Measurements from ENCODE around the gene LRP8.

Gene LRP8

GRCh38 chr1:53341961-53342707 lies 14.3 kb upstream of the LRP8 start:
- TF ChIP-seq POLR2AphosphoS5 (IDR thresholded peaks at IDR 0.05; ENCODE audit: low read depth, low read length), result no peak
- no peak for TF ChIP-seq REST (IDR thresholded peaks at IDR 0.05; ENCODE audit: insufficient read depth in 1 of 2, low read depth in 2 of 2, low read length in 2 of 2)
- TF ChIP-seq TAF1 (IDR thresholded peaks at IDR 0.05; ENCODE audit: borderline replicate concordance, insufficient read depth, low read length), result no peak
- no peak for TF ChIP-seq SIN3A (IDR thresholded peaks at IDR 0.05; ENCODE audit: borderline replicate concordance, insufficient read depth, low read length)
- no peak for TF ChIP-seq FOXP2 (optimal IDR thresholded peaks at IDR 0.05; ENCODE audit: borderline replicate concordance, extremely low read depth, extremely low read length, insufficient read depth)

- TF ChIP-seq REST (IDR thresholded peaks at IDR 0.05; ENCODE audit: insufficient read depth in 1 of 2, low read depth in 2 of 2, low read length in 2 of 2) (no peak), POLR2AphosphoS5 (IDR thresholded peaks at IDR 0.05; ENCODE audit: low read depth, low read length) (no peak), TAF1 (IDR thresholded peaks at IDR 0.05; ENCODE audit: borderline replicate concordance, insufficient read depth, low read length) (no peak), SIN3A (IDR thresholded peaks at IDR 0.05; ENCODE audit: borderline replicate concordance, insufficient read depth, low read length) (no peak), FOXP2 (optimal IDR thresholded peaks at IDR 0.05; ENCODE audit: borderline replicate concordance, extremely low read depth, extremely low read length, insufficient read depth) (no peak)
These were observed 13.6 kb upstream of the LRP8 start for GRCh38 chr1:53341521-53341895.

GRCh38 chr1:53340660-53341520 lies 13.0 kb upstream of the LRP8 start:
- TF ChIP-seq TAF1 (IDR thresholded peaks at IDR 0.05; ENCODE audit: borderline replicate concordance, insufficient read depth, low read length), result no peak
- no peak for TF ChIP-seq REST (IDR thresholded peaks at IDR 0.05; ENCODE audit: insufficient read depth in 1 of 2, low read depth in 2 of 2, low read length in 2 of 2)
- no peak for TF ChIP-seq FOXP2 (optimal IDR thresholded peaks at IDR 0.05; ENCODE audit: borderline replicate concordance, extremely low read depth, extremely low read length, insufficient read depth)
- no peak for TF ChIP-seq POLR2AphosphoS5 (IDR thresholded peaks at IDR 0.05; ENCODE audit: low read depth, low read length)
- no peak for TF ChIP-seq SIN3A (IDR thresholded peaks at IDR 0.05; ENCODE audit: borderline replicate concordance, insufficient read depth, low read length)

- TF ChIP-seq SIN3A (IDR thresholded peaks at IDR 0.05; ENCODE audit: borderline replicate concordance, insufficient read depth, low read length), result no peak
- no peak for TF ChIP-seq FOXP2 (optimal IDR thresholded peaks at IDR 0.05; ENCODE audit: borderline replicate concordance, extremely low read depth, extremely low read length, insufficient read depth)
- TF ChIP-seq REST (IDR thresholded peaks at IDR 0.05; ENCODE audit: insufficient read depth in 1 of 2, low read depth in 2 of 2, low read length in 2 of 2), result no peak
- no peak for TF ChIP-seq TAF1 (IDR thresholded peaks at IDR 0.05; ENCODE audit: borderline replicate concordance, insufficient read depth, low read length)
- TF ChIP-seq POLR2AphosphoS5 (IDR thresholded peaks at IDR 0.05; ENCODE audit: low read depth, low read length), result no peak
These were observed 12.1 kb upstream of the LRP8 start for GRCh38 chr1:53339736-53340635.
